HEK293T (cell line): ENCODE data around the gene TBC1D22B.

ENCODE experiments used
- ARNT ChIP-seq: fragments of 450-650 bp; IDR thresholded peaks from 2 replicates; pipeline ENCODE4 v1.6.1; 2017; ENCODE audit warnings: mild to moderate bottlenecking
- FOXA1 ChIP-seq: fragments of 450-650 bp; IDR thresholded peaks from 2 replicates; pipeline ENCODE4 v1.6.1; 2016; ENCODE audit warnings: mild to moderate bottlenecking
- FOXK2 ChIP-seq: fragments of 450-650 bp; IDR thresholded peaks from 2 replicates; pipeline ENCODE4 v1.6.1; 2016; ENCODE audit warnings: mild to moderate bottlenecking
- FOXM1 ChIP-seq: fragments of 450-650 bp; IDR thresholded peaks from 2 replicates; pipeline ENCODE4 v1.6.1; 2017; ENCODE audit warnings: mild to moderate bottlenecking, borderline replicate concordance
- LEF1 ChIP-seq: fragments of 450-650 bp; IDR thresholded peaks from 2 replicates; pipeline ENCODE4 v1.6.1; 2017; ENCODE audit warnings: mild to moderate bottlenecking, borderline replicate concordance
- NFRKB ChIP-seq: fragments of 450-650 bp; IDR thresholded peaks from 2 replicates; pipeline ENCODE4 v1.6.1; 2016; ENCODE audit warnings: mild to moderate bottlenecking, moderate library complexity
- SP1 ChIP-seq: fragments of 450-650 bp; IDR thresholded peaks from 2 replicates; pipeline ENCODE4 v1.6.1; 2017
- TARDBP ChIP-seq: fragments of 450-650 bp; IDR thresholded peaks from 2 replicates; pipeline ENCODE4 v1.6.1; 2016
- ZNF384 ChIP-seq: fragments of 450-650 bp; IDR thresholded peaks from 2 replicates; pipeline ENCODE4 v1.6.1; 2016
- TF ChIP-seq, protein P1 (sequence below): fragments of 450-650 bp; IDR thresholded peaks from 2 replicates; pipeline ENCODE4 v1.6.1; 2016

DNA sequence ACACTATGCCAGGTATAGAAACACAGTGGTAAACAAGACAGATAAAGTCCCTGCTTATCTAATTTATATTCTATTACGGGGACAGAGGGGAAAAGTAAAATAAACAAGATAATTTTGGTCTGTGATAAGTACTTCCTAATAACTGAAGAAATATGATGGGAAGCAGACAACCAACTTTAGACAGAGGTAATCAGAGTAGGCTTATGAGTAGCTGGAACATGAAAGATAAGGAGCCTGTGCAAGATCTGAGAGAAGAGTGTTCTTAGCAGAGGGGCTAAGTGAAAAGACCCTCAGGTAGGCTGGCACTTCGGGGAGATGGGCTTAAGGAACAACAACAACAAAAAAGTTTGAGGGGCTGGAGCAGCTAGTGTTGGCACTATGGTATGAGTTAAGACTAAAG lies 100.3 kb downstream of the TBC1D22B start:
- TF ChIP-seq LEF1 (no peak), FOXA1 (no peak), SP1 (no peak), NFRKB (no peak), ARNT (no peak), FOXK2 (no peak), ZNF384 (no peak), FOXM1 (no peak), TARDBP (no peak)
- TF ChIP-seq, protein P1, sequence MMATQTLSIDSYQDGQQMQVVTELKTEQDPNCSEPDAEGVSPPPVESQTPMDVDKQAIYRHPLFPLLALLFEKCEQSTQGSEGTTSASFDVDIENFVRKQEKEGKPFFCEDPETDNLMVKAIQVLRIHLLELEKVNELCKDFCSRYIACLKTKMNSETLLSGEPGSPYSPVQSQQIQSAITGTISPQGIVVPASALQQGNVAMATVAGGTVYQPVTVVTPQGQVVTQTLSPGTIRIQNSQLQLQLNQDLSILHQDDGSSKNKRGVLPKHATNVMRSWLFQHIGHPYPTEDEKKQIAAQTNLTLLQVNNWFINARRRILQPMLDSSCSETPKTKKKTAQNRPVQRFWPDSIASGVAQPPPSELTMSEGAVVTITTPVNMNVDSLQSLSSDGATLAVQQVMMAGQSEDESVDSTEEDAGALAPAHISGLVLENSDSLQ = no peak
